ENCODE results near the gene KRTAP1-1. TPM values are rescaled to one million over a fixed set of nuclear protein-coding genes. Genes with fewer than 3 reads are reported as not detected.
"Not testable (repeated sequence)": the region's sequence is repeated elsewhere in the genome, so short reads cannot be mapped to it uniquely, and the experiment has no call there.

The KRTAP1-1 gene, protein sequence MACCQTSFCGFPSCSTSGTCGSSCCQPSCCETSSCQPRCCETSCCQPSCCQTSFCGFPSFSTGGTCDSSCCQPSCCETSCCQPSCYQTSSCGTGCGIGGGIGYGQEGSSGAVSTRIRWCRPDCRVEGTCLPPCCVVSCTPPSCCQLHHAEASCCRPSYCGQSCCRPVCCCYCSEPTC
- polyA plus RNA-seq (2013, experiment 1 of 2): not detected
- not detected for polyA plus RNA-seq (2013, experiment 2 of 2)

DNA sequence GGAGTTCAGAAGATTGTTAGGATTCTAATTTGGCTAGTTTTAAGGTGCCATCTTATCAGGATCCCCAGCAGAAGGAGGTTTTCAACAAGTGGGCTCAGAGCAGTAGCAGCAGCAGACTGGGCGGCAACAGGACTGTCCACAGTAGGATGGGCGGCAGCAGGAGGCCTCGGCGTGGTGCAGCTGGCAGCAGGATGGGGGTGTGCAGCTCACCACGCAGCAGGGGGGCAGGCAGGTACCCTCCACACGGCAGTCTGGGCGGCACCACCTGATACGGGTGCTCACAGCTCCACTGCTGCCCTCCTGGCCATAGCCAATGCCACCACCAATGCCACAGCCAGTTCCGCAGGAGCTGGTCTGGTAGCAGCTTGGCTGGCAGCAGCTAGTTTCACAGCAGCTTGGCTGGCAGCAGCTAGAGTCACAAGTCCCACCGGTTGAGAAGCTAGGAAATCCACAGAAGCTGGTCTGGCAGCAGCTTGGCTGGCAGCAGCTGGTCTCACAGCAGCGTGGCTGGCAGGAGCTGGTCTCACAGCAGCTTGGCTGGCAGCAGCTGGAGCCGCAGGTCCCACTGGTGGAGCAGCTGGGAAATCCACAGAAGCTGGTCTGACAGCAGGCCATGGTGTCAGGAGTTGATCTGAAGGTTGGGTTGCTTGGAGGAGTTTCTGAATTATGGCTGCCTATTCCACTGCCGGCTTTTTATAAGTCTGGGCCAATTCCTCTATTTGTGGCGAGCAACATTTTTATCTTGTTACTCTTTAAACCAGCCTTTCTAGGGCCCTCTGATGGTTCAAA, at the start of gene KRTAP1-1:
KRTAP1-1 (minus strand) TSS at position 668 of the 789 bp plus-strand sequence; CDS start at position 615, 53 bp downstream.
- H3K4me3 ChIP-seq (ENCODE audit: low read length); H3K4ac ChIP-seq (ENCODE audit: low read depth, low read length); H3K27me3 ChIP-seq (ENCODE audit: insufficient read depth, low read length, poor library complexity); H3K79me2 ChIP-seq (ENCODE audit: control insufficient read depth, insufficient read depth, low read length); H3K23ac ChIP-seq (ENCODE audit: low read length); H4K8ac ChIP-seq (ENCODE audit: low read depth, low read length); H2BK5ac ChIP-seq (ENCODE audit: low read length); H4K5ac ChIP-seq (ENCODE audit: low read length); H2BK15ac ChIP-seq (replicated peaks; ENCODE audit: low read depth); H3K18ac ChIP-seq (ENCODE audit: low read length); H2AK5ac ChIP-seq (ENCODE audit: low read length); H3K56ac ChIP-seq (ENCODE audit: low read length); H3K4me2 ChIP-seq (ENCODE audit: low read length); H3K4me1 ChIP-seq (ENCODE audit: control insufficient read depth, low read depth, low read length); H3K27ac ChIP-seq (ENCODE audit: low read depth, low read length); H3K79me1 ChIP-seq (ENCODE audit: low read length); H3K9ac ChIP-seq (ENCODE audit: low read length); H2BK120ac ChIP-seq (ENCODE audit: low read depth, low read length); H3K36me3 ChIP-seq (ENCODE audit: control insufficient read depth, insufficient read depth, low read length); DNase-seq: not testable (repeated sequence)
- no CpG with 5 or more reads among the region's 14 CpGs for WGBS (ENCODE audit: extremely low coverage, insufficient coverage, low lambda C conversion rate)

DNA sequence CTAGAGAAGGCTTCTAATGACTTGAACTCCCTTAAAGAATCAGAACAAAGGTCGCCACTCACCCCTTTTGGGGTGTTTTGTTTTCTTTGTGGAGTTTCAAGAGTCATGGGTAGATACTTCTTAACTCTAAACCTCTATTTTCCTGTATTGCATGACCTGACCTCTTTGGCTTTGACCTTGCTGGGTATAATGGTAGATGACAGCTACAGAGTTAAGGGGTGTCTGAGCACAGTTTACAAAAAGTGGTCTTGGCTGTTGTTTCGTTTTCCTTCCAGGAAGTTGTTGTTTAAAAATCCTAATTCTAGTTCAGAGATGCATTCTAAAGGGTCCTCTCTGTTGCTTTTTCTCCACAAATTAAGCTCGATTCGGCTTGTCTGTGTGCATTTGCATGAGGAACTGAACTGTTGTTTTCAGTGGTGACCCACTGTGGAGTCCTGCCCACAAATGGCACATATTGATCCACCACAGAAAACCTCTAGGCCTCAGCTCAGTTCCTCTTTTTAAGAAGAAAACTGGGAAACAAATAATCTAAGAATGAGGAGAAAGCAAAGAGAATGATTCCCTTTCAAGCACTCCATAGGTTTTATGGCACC, 47.6 kb upstream of the KRTAP1-1 start:
- not testable (repeated sequence) for H2BK120ac ChIP-seq (ENCODE audit: low read depth, low read length); H3K4ac ChIP-seq (ENCODE audit: low read depth, low read length); H3K23ac ChIP-seq (ENCODE audit: low read length); H3K27ac ChIP-seq (ENCODE audit: low read depth, low read length); H4K8ac ChIP-seq (ENCODE audit: low read depth, low read length); H3K4me2 ChIP-seq (ENCODE audit: low read length); H2BK5ac ChIP-seq (ENCODE audit: low read length); H3K56ac ChIP-seq (ENCODE audit: low read length); H3K27me3 ChIP-seq (ENCODE audit: insufficient read depth, low read length, poor library complexity); H3K4me3 ChIP-seq (ENCODE audit: low read length); H3K79me2 ChIP-seq (ENCODE audit: control insufficient read depth, insufficient read depth, low read length); H3K79me1 ChIP-seq (ENCODE audit: low read length); H4K5ac ChIP-seq (ENCODE audit: low read length); H2AK5ac ChIP-seq (ENCODE audit: low read length); H3K18ac ChIP-seq (ENCODE audit: low read length); H3K4me1 ChIP-seq (ENCODE audit: control insufficient read depth, low read depth, low read length); H2BK15ac ChIP-seq (replicated peaks; ENCODE audit: low read depth); H3K9ac ChIP-seq (ENCODE audit: low read length); H3K36me3 ChIP-seq (ENCODE audit: control insufficient read depth, insufficient read depth, low read length); DNase-seq
- WGBS (ENCODE audit: extremely low coverage, insufficient coverage, low lambda C conversion rate): no CpG with 5 or more reads among the region's 4 CpGs

DNA sequence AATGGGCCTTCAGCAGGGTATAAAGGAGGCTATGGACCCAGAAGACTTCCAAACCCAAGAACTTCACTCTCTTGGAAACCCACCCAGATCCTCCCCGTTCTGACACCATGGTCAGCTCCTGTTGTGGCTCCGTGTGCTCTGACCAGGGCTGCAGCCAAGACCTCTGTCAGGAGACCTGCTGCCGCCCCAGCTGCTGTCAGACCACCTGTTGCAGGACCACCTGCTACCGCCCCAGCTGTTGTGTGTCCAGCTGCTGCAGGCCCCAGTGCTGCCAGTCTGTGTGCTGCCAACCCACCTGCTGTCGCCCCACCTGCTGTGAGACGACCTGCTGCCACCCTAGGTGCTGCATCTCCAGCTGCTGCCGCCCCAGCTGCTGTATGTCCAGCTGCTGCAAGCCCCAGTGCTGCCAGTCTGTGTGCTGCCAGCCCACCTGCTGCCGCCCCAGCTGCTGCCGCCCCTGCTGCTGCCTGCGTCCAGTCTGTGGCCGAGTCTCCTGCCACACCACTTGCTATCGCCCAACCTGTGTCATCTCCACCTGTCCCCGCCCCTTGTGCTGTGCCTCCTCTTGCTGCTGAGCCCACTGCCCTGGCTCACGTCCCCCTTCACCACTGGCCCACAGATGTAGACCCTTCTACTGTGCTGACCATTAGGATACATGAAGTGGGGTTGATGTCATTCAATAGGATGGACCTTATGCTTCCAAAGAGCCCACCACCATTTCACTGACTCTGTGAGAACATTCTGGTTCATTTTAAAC, 43.0 kb upstream of the KRTAP1-1 start, which contains the start of gene KRTAP4-7:
KRTAP4-7 (plus strand) TSS at position 51 of the 757 bp plus-strand sequence; CDS start at position 108, 57 bp downstream.
- H3K4ac ChIP-seq (ENCODE audit: low read depth, low read length); H3K4me1 ChIP-seq (ENCODE audit: control insufficient read depth, low read depth, low read length); H3K56ac ChIP-seq (ENCODE audit: low read length); H2BK120ac ChIP-seq (ENCODE audit: low read depth, low read length); H3K4me2 ChIP-seq (ENCODE audit: low read length); H2BK5ac ChIP-seq (ENCODE audit: low read length); H3K36me3 ChIP-seq (ENCODE audit: control insufficient read depth, insufficient read depth, low read length); H2BK15ac ChIP-seq (replicated peaks; ENCODE audit: low read depth); H2AK5ac ChIP-seq (ENCODE audit: low read length); H3K4me3 ChIP-seq (ENCODE audit: low read length); H3K27me3 ChIP-seq (ENCODE audit: insufficient read depth, low read length, poor library complexity); H3K9ac ChIP-seq (ENCODE audit: low read length); H3K79me1 ChIP-seq (ENCODE audit: low read length); H4K8ac ChIP-seq (ENCODE audit: low read depth, low read length); H3K18ac ChIP-seq (ENCODE audit: low read length); H3K27ac ChIP-seq (ENCODE audit: low read depth, low read length); H4K5ac ChIP-seq (ENCODE audit: low read length); H3K79me2 ChIP-seq (ENCODE audit: control insufficient read depth, insufficient read depth, low read length); DNase-seq; H3K23ac ChIP-seq (ENCODE audit: low read length): not testable (repeated sequence)
- no CpG with 5 or more reads among the region's 14 CpGs for WGBS (ENCODE audit: extremely low coverage, insufficient coverage, low lambda C conversion rate)

DNA sequence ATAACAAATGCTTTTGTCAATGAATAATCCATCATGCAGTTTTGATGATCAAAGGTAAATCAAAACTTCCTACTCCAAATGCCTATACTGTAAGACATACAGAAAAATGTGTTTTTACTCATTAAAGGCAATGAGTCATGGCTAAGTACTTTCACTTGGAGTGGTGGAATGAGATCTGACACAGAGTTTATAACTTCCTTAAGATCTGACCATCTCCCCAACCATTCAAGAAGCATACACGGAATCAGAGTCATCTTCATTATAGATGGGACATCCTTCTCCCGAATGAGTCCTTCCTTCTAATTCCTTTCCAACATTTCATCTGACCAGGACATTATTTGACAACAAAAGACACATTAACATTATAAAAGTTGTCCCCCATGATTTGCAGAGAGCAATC, 42.2 kb upstream of the KRTAP1-1 start:
- H3K4ac ChIP-seq (ENCODE audit: low read depth, low read length); H3K27ac ChIP-seq (ENCODE audit: low read depth, low read length); H3K79me2 ChIP-seq (ENCODE audit: control insufficient read depth, insufficient read depth, low read length); H3K4me2 ChIP-seq (ENCODE audit: low read length); H4K8ac ChIP-seq (ENCODE audit: low read depth, low read length); DNase-seq; H3K4me3 ChIP-seq (ENCODE audit: low read length); H3K4me1 ChIP-seq (ENCODE audit: control insufficient read depth, low read depth, low read length); H4K5ac ChIP-seq (ENCODE audit: low read length); H3K18ac ChIP-seq (ENCODE audit: low read length); H3K56ac ChIP-seq (ENCODE audit: low read length); H3K36me3 ChIP-seq (ENCODE audit: control insufficient read depth, insufficient read depth, low read length); H3K79me1 ChIP-seq (ENCODE audit: low read length); H2AK5ac ChIP-seq (ENCODE audit: low read length); H3K27me3 ChIP-seq (ENCODE audit: insufficient read depth, low read length, poor library complexity); H2BK15ac ChIP-seq (replicated peaks; ENCODE audit: low read depth); H3K9ac ChIP-seq (ENCODE audit: low read length); H3K23ac ChIP-seq (ENCODE audit: low read length); H2BK5ac ChIP-seq (ENCODE audit: low read length); H2BK120ac ChIP-seq (ENCODE audit: low read depth, low read length): not testable (repeated sequence)
- no CpG with 5 or more reads among the region's 2 CpGs for WGBS (ENCODE audit: extremely low coverage, insufficient coverage, low lambda C conversion rate)

DNA sequence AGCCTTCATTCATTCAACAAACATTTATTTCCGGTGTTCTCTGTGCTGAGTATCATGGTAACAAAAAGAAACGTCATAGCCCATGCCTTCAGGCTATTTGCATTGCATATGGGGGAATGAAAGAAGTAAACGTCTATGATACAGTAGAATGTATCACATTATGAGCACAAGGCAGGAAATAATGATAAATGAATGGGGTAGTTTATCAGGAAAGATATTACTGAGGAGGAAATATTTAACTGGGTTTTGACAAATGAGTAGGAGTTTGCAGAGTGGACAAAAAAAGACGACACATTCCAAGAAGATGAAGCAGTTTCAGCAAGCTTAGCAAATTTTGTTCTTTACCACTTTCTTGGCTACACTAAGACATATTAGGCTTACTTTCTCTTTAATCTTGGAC, 41.4 kb upstream of the KRTAP1-1 start:
- no peak overlapping the region for H2BK15ac ChIP-seq (replicated peaks; ENCODE audit: low read depth)
- H3K18ac ChIP-seq (ENCODE audit: low read length): no peak overlapping the region
- H4K8ac ChIP-seq (ENCODE audit: low read depth, low read length): no peak overlapping the region
- H2AK5ac ChIP-seq (ENCODE audit: low read length): no peak overlapping the region
- no peak overlapping the region for H3K4ac ChIP-seq (ENCODE audit: low read depth, low read length)
- no peaks in the 10 kb centered on the region for H3K79me1 ChIP-seq (ENCODE audit: low read length)
- H3K36me3 ChIP-seq (ENCODE audit: control insufficient read depth, insufficient read depth, low read length): no peaks in the 10 kb centered on the region
- H3K27me3 ChIP-seq (ENCODE audit: insufficient read depth, low read length, poor library complexity): no peaks in the 10 kb centered on the region
- H3K4me1 ChIP-seq (ENCODE audit: control insufficient read depth, low read depth, low read length): no peaks in the 10 kb centered on the region
- no peak overlapping the region for H2BK5ac ChIP-seq (ENCODE audit: low read length)
- H3K9ac ChIP-seq (ENCODE audit: low read length): no peak overlapping the region
- H3K4me3 ChIP-seq (ENCODE audit: low read length): no peak overlapping the region
- H3K27ac ChIP-seq (ENCODE audit: low read depth, low read length): no peak overlapping the region
- no peak overlapping the region for H3K23ac ChIP-seq (ENCODE audit: low read length)
- H2BK120ac ChIP-seq (ENCODE audit: low read depth, low read length): no peak overlapping the region
- H3K79me2 ChIP-seq (ENCODE audit: control insufficient read depth, insufficient read depth, low read length): no peaks in the 10 kb centered on the region
- no peak overlapping the region for H4K5ac ChIP-seq (ENCODE audit: low read length)
- no peak overlapping the region for H3K4me2 ChIP-seq (ENCODE audit: low read length)
- no peak for DNase-seq
- no CpG with 5 or more reads among the region's 4 CpGs for WGBS (ENCODE audit: extremely low coverage, insufficient coverage, low lambda C conversion rate)
- no peak overlapping the region for H3K56ac ChIP-seq (ENCODE audit: low read length)

All from mesendoderm (in vitro differentiated cells).